Measurements from ENCODE around the gene NUTM2E.
"Not testable (repeated sequence)": the region's sequence is repeated elsewhere in the genome, so short reads cannot be mapped to it uniquely, and the experiment has no call there.

NUTM2E gene

DNA sequence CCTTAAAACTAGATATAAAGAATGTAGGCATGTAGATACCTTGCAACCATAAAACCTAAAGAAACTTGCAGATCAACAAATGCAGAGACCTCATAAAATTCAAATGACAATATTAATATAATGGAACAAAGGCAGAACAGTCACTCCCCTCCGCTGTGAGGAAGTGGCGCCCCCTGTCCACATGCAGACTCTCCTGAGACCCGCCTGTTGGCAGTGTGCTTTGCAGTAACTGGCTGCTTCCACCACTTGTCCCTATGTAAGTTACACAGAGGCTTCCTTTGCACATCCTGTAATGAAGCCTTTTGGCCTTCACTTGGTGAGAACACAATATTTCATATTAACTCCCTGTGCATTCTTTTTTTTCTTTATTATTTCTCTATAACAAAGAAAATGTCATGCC lies 36.3 kb downstream of the NUTM2E start:
- DNase-seq, result not testable (repeated sequence)

DNA sequence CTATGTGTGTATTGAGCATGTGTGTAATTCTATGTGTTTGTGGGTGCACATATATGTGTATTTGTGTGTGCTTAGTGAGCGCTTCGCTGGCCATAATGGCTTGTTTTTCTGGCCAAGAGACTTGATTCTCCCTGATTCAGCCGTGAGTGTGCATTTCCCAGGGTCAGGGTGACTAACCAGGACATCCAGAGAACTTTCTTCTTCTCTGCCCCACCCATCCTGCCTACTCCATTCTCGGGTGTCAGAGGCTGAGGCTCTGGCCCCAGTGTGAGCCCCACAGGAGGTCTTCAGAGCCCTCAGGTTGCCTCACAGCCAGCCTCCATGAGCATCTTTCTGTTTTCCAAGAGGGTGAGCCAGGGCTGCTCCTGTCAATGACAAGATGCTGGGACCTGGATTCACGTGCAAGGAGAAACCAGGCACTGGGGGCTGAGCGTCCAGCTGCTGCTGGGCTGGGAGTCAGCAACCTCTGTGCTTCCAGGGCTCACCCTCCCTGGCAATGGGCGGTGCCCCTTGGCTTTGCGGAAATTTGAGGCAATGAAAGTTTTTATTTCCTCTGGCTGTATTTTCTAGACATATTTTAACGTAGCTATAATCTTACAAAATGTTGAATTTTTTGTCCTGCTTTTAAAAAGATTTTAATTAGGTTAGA lies 40.5 kb downstream of the NUTM2E start:
- DNase-seq, result not testable (repeated sequence)

DNA sequence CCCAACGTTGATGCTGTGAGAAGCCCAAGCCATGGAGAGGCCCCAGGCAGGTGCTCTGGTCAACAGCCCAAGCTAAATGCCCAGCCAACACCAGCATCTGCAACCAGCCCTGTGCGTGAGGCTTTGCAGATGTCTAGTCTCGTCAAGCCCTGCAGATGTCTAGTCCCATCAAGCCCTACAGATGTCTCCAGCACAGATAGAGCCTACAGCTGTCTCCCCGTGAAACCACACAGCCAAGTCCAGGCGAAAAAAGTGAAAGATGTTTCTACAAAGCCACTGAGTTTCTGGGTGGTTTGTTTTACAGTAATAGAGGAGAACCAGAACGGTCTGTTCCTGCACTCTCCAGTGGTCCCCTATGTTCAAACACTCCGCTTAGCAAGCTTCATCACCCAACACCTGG lies 41.5 kb downstream of the NUTM2E start:
- DNase-seq, result not testable (repeated sequence)

GRCh38 chr10:79869439-79870097 lies 43.0 kb downstream of the NUTM2E start:
- DNase-seq, result not testable (repeated sequence)

DNA sequence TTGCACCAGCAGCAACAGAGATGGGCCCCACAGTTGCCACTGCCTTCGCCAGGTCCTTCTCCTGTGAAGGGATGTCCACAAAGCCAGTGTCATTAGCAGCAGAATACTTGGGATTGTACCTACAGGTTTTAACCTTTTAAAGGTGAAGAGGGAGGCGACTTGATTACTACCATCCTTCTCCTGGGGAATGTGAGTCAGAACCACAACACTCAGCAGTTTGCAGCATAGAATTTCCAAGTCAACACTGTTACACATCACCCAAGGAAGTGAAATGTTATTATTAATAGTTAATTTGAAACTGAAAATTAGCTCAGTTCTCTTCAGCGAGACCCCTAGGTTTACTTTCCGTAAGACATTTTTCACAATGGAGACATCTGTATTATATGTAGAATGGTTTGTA lies 45.2 kb downstream of the NUTM2E start:
- not testable (repeated sequence) for DNase-seq
